ENCODE results near the gene ADCY2.
A peak's percentile ranks its signal among the peaks of the same experiment; 100 is the strongest.

ADCY2 gene

DNA sequence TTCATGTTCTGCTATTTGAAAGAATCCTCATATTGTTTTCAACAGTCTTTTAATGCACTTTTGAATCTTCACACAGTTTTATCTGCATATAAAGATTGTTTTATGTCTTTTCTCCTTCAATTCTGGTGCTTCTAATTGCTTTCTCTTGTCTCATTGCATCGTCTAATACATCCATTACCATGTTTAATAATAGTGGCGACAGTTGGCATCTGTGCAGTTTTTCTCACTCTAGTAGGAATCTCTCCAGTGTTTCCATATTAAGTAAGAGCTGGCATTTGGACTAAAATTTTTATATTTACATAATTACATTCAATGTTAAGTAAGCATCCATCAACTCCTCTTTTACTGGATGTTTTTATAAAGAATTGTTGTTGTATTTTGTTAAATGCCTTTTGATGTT, 49.9 kb downstream of the ADCY2 start:
- DNase-seq: no peak

DNA sequence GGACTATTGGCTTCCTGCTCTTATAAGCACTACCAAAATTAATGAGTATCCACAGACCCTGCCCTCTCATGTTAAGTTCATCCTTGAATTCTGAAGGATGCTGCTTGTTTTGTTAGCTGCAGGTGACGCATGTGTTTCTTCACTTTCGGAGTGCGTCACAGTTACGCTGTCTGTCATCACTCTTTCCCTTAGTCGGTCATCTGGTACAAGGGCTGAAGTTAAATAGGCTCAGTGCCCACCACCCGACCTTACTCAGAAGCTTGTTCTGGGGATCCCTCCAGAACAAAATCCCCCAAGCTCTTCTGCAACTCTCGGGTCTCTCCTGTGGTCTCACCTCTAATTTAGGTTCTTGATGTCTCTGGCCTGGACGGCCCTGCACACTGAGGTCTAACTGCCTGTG, 51.0 kb downstream of the ADCY2 start:
- DNase-seq: no peak

DNA sequence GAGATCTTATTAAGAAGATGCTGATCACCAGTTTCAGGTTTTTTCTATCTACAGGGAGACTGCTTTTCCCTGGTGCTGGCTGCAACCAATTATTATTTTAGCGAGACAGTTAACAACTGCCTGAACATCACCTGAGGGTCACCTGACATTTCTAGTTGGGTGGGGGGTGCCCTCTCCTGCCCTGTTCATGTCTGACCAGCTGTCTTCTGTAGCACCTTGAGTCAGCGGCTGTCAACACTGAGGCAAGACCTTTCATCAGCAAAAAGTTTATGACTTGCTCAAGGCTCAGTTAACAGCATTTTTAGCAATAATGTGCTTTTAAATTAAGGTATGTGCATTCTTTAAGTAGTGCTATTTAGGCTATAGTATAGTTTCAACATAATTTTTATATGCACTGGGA, 58.0 kb downstream of the ADCY2 start:
- DNase-seq: no peak

DNA sequence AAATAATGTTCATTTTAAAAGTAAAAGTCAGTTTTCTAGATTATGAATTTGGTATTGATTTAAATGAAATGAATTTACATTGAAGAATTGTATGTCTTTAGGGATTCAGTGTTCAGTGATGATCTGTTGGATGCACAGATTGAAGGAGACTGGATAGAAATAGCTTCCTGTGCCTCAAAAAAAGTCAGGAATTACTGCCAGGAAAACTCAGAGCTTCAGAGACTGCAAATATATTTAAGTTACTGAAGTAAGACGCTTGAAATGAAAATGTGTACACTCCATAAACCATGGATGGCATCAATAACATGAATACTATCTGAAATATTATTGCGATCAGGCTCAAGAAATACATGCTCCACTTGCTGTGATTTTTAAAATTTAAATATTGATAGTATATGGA, 60.3 kb downstream of the ADCY2 start:
- no peak for DNase-seq

DNA sequence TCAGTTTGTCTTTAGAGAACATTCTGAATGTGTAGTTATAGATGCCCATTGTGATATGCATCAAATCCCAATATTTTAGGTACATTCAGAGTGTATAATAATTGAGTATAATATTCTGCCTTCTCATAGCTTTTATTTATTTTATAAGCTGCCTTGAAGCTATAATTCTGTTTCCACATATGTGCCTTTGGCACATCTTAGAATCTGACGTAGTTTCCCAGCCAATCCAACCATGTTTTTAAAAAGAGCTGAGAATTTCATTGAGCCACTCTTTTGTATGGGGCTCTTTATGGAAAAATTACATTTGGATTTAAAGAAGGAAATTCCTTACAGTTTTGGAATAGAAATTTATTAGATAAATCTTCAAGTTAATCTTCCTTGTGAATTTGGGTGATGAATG, 65.4 kb downstream of the ADCY2 start:
- DNase-seq: no peak

GRCh38 chr5:7462758-7463157, 66.8 kb downstream of the ADCY2 start:
- DNase-seq: no peak

DNA sequence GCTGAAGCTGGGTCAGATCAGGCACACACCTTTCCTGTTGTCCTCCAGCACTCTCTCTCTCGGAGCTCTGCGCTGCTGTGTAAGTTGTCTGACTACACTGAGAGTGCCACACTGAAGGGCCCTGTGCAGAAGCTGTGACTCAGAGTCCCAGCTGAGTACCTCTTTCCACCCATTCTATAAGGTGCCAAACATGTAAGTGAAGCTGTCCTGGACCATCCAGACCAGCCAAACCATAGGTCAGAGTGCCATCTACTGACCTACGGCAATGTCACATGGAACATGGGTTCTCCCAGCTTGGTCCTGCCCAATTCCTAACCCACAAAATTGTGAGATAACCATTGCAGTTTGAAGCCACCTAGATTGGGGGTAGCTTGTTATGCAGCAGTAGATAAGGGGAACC, 68.2 kb downstream of the ADCY2 start:
- no peak for DNase-seq

DNA sequence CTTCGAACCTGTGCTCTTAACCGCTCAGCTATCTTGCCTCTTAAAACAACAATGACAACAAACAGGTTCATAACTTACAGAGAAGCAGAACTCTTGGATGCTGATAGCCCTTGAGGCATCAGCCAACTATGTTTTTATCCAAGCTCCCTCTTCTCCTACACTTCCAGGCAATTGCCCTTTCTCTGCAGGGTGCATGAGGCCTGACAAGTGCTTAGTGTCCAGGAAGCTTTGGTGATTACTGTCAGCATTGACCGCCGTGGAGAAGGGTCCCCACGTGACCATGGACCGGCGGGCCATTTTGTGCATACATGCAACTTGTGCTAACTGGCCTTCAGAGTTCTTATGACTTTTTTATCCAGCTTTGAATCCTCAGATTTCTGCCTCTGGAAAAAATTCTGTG, 71.2 kb downstream of the ADCY2 start:
- no peak for DNase-seq

GRCh38 chr5:7468742-7469141, 72.8 kb downstream of the ADCY2 start:
- no peak for DNase-seq

- no peak for DNase-seq
Observed at GRCh38 chr5:7471710-7472109, 75.8 kb downstream of the ADCY2 start.

DNA sequence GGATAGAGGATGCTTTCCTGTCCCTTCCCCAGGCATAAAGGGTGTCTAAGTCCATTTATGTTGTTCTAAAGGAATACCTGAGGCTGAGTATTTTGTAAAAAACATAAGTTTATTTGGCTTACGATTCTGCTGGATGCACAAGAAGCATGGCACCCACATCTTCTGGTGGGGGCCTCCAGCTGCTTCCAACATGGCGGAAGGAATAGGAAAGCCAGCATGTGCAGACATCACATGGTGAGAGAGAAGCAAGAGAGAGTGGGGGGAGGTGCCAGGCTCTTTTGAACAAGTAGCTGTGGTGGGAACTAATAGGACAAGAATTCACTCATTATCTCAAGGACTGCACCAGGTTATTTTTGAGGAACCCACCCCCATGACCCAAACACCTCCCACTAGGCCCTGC, 77.2 kb downstream of the ADCY2 start:
- no peak for DNase-seq

- DNase-seq: no peak
Observed at GRCh38 chr5:7473668-7474215, 77.8 kb downstream of the ADCY2 start.

- DNase-seq: no peak
Observed at GRCh38 chr5:7474821-7475403, 79.0 kb downstream of the ADCY2 start.

- no peak for DNase-seq
Observed at GRCh38 chr5:7478459-7478858, 82.5 kb downstream of the ADCY2 start.

- no peak for DNase-seq
Observed at GRCh38 chr5:7488734-7489133, 92.8 kb downstream of the ADCY2 start.

DNA sequence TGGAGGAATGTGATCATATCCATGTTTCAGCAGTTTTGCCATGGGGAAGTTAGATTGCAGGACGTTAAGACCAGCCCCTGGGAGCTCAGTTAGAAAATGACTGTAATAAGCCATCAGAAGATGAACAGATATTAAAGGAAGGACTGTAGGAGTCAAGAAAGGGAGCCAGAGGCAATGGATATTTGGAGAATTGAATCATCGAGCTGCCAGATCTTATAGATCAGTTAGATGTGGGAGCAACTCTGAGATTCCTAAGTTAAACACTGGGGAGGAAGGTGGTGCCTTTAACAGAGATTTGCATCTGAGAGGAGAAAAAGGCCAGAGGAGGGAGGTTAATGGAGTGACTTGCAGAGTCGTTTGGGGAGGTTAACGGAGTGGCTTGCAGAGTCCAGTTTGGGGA, 96.4 kb downstream of the ADCY2 start:
- no peak for DNase-seq

- no peak for DNase-seq
Observed at GRCh38 chr5:7493081-7493480, 97.1 kb downstream of the ADCY2 start.

GRCh38 chr5:7493622-7494021, 97.7 kb downstream of the ADCY2 start:
- DNase-seq: no peak

- DNase-seq: peak; percentile 31
Observed at GRCh38 chr5:7494481-7495130, 98.7 kb downstream of the ADCY2 start.

DNA sequence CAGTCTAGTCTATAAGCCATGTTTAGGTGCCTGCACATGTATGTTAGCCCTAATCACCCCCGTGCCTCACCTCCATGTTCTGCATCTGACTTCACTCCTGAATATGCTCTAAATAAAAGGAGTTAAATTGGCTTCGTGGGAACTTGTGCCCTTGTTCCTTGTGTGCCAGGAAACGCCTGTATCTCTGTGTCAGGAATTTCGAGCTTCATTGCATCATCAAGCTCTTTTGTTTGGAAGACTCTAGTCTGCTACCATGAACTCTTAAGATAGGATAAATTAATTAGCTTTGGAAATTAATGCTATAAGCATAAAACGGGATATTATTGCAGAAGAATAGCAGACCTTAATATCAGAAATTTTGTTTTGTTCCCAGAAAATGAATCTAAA, 99.2 kb downstream of the ADCY2 start:
- no peak for DNase-seq

GRCh38 chr5:7500256-7500655, 104.3 kb downstream of the ADCY2 start:
- DNase-seq: no peak

DNA sequence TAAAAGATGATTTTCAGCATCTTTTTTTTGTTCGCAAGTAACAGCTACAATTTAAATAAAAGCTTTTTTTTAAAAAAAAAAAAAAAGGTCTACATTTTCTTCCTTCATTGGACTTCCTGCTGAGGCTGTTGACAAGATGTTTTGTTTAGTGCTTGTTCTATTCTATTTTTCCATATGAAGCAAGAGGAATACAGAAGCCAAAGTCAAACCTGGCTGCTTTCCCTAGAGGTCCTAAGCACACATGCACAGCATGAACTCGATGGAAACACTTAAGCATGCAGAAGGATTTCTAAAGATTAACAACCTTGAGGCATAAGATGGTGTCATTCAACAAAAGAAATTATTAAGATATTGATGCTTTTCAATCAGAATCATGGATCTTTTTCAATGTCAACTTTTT, 105.1 kb downstream of the ADCY2 start:
- no peak for DNase-seq

- DNase-seq: no peak
Observed at GRCh38 chr5:7503564-7503963, 107.6 kb downstream of the ADCY2 start.

GRCh38 chr5:7515284-7515914, 119.5 kb downstream of the ADCY2 start:
- DNase-seq: no peak

DNA sequence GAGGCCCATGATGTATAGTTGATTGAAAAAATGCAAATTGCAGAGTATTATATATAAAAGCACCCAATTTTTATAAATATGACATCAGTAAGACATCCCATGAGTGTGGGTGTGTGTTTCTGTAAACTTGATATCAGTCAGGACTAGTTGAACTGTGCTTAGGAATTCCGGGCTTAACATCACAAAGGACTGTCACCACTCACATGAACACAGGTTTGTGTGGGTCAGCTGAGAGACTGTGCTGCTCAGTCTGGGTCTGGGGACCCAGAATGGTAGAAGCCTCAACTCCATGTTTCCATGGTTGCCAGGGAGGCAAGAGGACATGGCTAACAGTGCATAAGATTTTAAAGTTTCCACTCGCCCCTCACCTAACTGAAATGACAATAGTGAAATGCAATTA, 120.3 kb downstream of the ADCY2 start:
- no peak for DNase-seq

All from NCI-H2171 treated with DMSO at 0.1 percent for 48 hours (cell line).